Measurements from ENCODE around the gene ZNF575.
A peak's percentile ranks its signal among the peaks of the same experiment; 100 is the strongest.

Gene ZNF575

GRCh38 chr19:43564800-43565199, 31.8 kb downstream of the ZNF575 start:
- Histone ChIP-seq H3K36me3 (ENCODE audit: control insufficient read depth in 5 of 5, insufficient read depth in 5 of 5, low read length in 5 of 5) (peaks cover 0 to 29% (median 16%) of the 10 kb centered on the region in 5 donors), H3K27me3 (ENCODE audit: control insufficient read depth in 5 of 5, insufficient read depth in 4 of 5, low read length in 5 of 5) (no peaks in the 10 kb centered on the region), H3K4me3 (ENCODE audit: low read depth in 1 of 5, low read length in 5 of 5) (no peak overlapping the region), H3K9ac (ENCODE audit: low read length in 5 of 5) (no peak overlapping the region), H3K4me1 (ENCODE audit: control insufficient read depth in 5 of 5, insufficient read depth in 5 of 5, low read length in 5 of 5) (peaks cover 0 to 20% (median 3%) of the 10 kb centered on the region in 5 donors), H3K9me3 (ENCODE audit: control insufficient read depth in 5 of 5, low read length in 5 of 5) (no peaks in the 10 kb centered on the region), H3K27ac (ENCODE audit: low read depth, low read length) (no peak overlapping the region)

GRCh38 chr19:43569657-43570056, 36.7 kb downstream of the ZNF575 start:
- peaks cover 2 to 11% (median 5%) of the 10 kb centered on the region in 5 donors for H3K4me1 ChIP-seq (ENCODE audit: control insufficient read depth in 5 of 5, insufficient read depth in 5 of 5, low read length in 5 of 5)
- H3K27ac ChIP-seq (ENCODE audit: low read depth, low read length): no peak overlapping the region

GRCh38 chr19:43570174-43570791, 37.3 kb downstream of the ZNF575 start:
- Histone ChIP-seq H3K27ac (ENCODE audit: low read depth, low read length) (no peak overlapping the region), H3K36me3 (ENCODE audit: control insufficient read depth in 5 of 5, insufficient read depth in 5 of 5, low read length in 5 of 5) (peaks cover 2 to 17% (median 9%) of the 10 kb centered on the region in 5 donors), H3K9ac (ENCODE audit: low read length in 5 of 5) (no peak overlapping the region), H3K9me3 (ENCODE audit: control insufficient read depth in 5 of 5, low read length in 5 of 5) (no peaks in the 10 kb centered on the region), H3K27me3 (ENCODE audit: control insufficient read depth in 5 of 5, insufficient read depth in 4 of 5, low read length in 5 of 5) (no peaks in the 10 kb centered on the region), H3K4me3 (ENCODE audit: low read depth in 1 of 5, low read length in 5 of 5) (no peak overlapping the region), H3K4me1 (ENCODE audit: control insufficient read depth in 5 of 5, insufficient read depth in 5 of 5, low read length in 5 of 5) (peaks cover 5 to 15% (median 11%) of the 10 kb centered on the region in 5 donors)

More at GRCh38 chr19:43569657-43570056, 36.7 kb downstream of the ZNF575 start:
- H3K4me3 ChIP-seq (ENCODE audit: low read depth in 1 of 5, low read length in 5 of 5): no peak overlapping the region
- H3K27me3 ChIP-seq (ENCODE audit: control insufficient read depth in 5 of 5, insufficient read depth in 4 of 5, low read length in 5 of 5): no peaks in the 10 kb centered on the region
- H3K36me3 ChIP-seq (ENCODE audit: control insufficient read depth in 5 of 5, insufficient read depth in 5 of 5, low read length in 5 of 5): peaks cover 2 to 17% (median 9%) of the 10 kb centered on the region in 5 donors
- H3K9me3 ChIP-seq (ENCODE audit: control insufficient read depth in 5 of 5, low read length in 5 of 5): no peaks in the 10 kb centered on the region
- H3K9ac ChIP-seq (ENCODE audit: low read length in 5 of 5): no peak overlapping the region

- Histone ChIP-seq H3K4me3 (ENCODE audit: low read depth in 1 of 5, low read length in 5 of 5) (no peak overlapping the region), H3K36me3 (ENCODE audit: control insufficient read depth in 5 of 5, insufficient read depth in 5 of 5, low read length in 5 of 5) (peaks cover 2 to 17% (median 9%) of the 10 kb centered on the region in 5 donors), H3K27me3 (ENCODE audit: control insufficient read depth in 5 of 5, insufficient read depth in 4 of 5, low read length in 5 of 5) (no peaks in the 10 kb centered on the region), H3K27ac (ENCODE audit: low read depth, low read length) (no peak overlapping the region), H3K4me1 (ENCODE audit: control insufficient read depth in 5 of 5, insufficient read depth in 5 of 5, low read length in 5 of 5) (peaks cover 5 to 22% (median 17%) of the 10 kb centered on the region in 5 donors), H3K9me3 (ENCODE audit: control insufficient read depth in 5 of 5, low read length in 5 of 5) (no peaks in the 10 kb centered on the region), H3K9ac (ENCODE audit: low read length in 5 of 5) (peak overlapping the region in 2 of 5 donors; percentile 8 to 17)
Observed at GRCh38 chr19:43572171-43572588, 39.2 kb downstream of the ZNF575 start.

- H3K4me3 ChIP-seq (ENCODE audit: low read depth in 1 of 5, low read length in 5 of 5): peak overlapping the region; percentile 81 to 95 (median 89)
- peaks cover 5 to 22% (median 17%) of the 10 kb centered on the region in 5 donors for H3K4me1 ChIP-seq (ENCODE audit: control insufficient read depth in 5 of 5, insufficient read depth in 5 of 5, low read length in 5 of 5)
- no peaks in the 10 kb centered on the region for H3K27me3 ChIP-seq (ENCODE audit: control insufficient read depth in 5 of 5, insufficient read depth in 4 of 5, low read length in 5 of 5)
- no peaks in the 10 kb centered on the region for H3K9me3 ChIP-seq (ENCODE audit: control insufficient read depth in 5 of 5, low read length in 5 of 5)
- peaks cover 2 to 17% (median 9%) of the 10 kb centered on the region in 5 donors for H3K36me3 ChIP-seq (ENCODE audit: control insufficient read depth in 5 of 5, insufficient read depth in 5 of 5, low read length in 5 of 5)
- peak overlapping the region; percentile 84 for H3K27ac ChIP-seq (ENCODE audit: low read depth, low read length)
- peak overlapping the region; percentile 89 to 96 (median 93) for H3K9ac ChIP-seq (ENCODE audit: low read length in 5 of 5)
Observed at GRCh38 chr19:43574424-43575155, 41.6 kb downstream of the ZNF575 start.

GRCh38 chr19:43575156-43575950, 42.4 kb downstream of the ZNF575 start, which contains the start of the genes PINLYP and XRCC1:
Gene PINLYP, plus strand, starts transcription at chr19:43575801. Its CDS starts 1,391 bp downstream, at chr19:43577192.
Gene XRCC1, minus strand, starts transcription at chr19:43575527. Its CDS starts 69 bp downstream, at chr19:43575458.
- peak within 1 kb of the TSS; percentile 89 to 96 (median 93) for H3K9ac ChIP-seq (ENCODE audit: low read length in 5 of 5)
- H3K4me3 ChIP-seq (ENCODE audit: low read depth in 1 of 5, low read length in 5 of 5): peak within 1 kb of the TSS; percentile 81 to 95 (median 89)
- H3K27ac ChIP-seq (ENCODE audit: low read depth, low read length): peak within 1 kb of the TSS; percentile 84
- peaks cover 5 to 29% (median 23%) of the 10 kb centered on the region in 5 donors for H3K4me1 ChIP-seq (ENCODE audit: control insufficient read depth in 5 of 5, insufficient read depth in 5 of 5, low read length in 5 of 5)
- H3K36me3 ChIP-seq (ENCODE audit: control insufficient read depth in 5 of 5, insufficient read depth in 5 of 5, low read length in 5 of 5): peaks cover 2 to 14% (median 6%) of the 10 kb centered on the region in 5 donors
- H3K27me3 ChIP-seq (ENCODE audit: control insufficient read depth in 5 of 5, insufficient read depth in 4 of 5, low read length in 5 of 5): no peaks in the 10 kb centered on the region
- no peaks in the 10 kb centered on the region for H3K9me3 ChIP-seq (ENCODE audit: control insufficient read depth in 5 of 5, low read length in 5 of 5)

GRCh38 chr19:43575955-43576878, 43.2 kb downstream of the ZNF575 start:
- Histone ChIP-seq H3K9ac (ENCODE audit: low read length in 5 of 5) (no peak overlapping the region), H3K36me3 (ENCODE audit: control insufficient read depth in 5 of 5, insufficient read depth in 5 of 5, low read length in 5 of 5) (peaks cover 2 to 8% (median 6%) of the 10 kb centered on the region in 5 donors), H3K27ac (ENCODE audit: low read depth, low read length) (no peak overlapping the region), H3K9me3 (ENCODE audit: control insufficient read depth in 5 of 5, low read length in 5 of 5) (no peaks in the 10 kb centered on the region), H3K4me1 (ENCODE audit: control insufficient read depth in 5 of 5, insufficient read depth in 5 of 5, low read length in 5 of 5) (peaks cover 5 to 36% (median 30%) of the 10 kb centered on the region in 5 donors), H3K27me3 (ENCODE audit: control insufficient read depth in 5 of 5, insufficient read depth in 4 of 5, low read length in 5 of 5) (no peaks in the 10 kb centered on the region), H3K4me3 (ENCODE audit: low read depth in 1 of 5, low read length in 5 of 5) (peak overlapping the region; percentile 39 to 95 (median 88))

GRCh38 chr19:43578787-43579186, 45.8 kb downstream of the ZNF575 start:
- no peak overlapping the region for H3K9ac ChIP-seq (ENCODE audit: low read length in 5 of 5)
- H3K4me1 ChIP-seq (ENCODE audit: control insufficient read depth in 5 of 5, insufficient read depth in 5 of 5, low read length in 5 of 5): peaks cover 5 to 37% (median 34%) of the 10 kb centered on the region in 5 donors
- H3K4me3 ChIP-seq (ENCODE audit: low read depth in 1 of 5, low read length in 5 of 5): no peak overlapping the region
- no peaks in the 10 kb centered on the region for H3K27me3 ChIP-seq (ENCODE audit: control insufficient read depth in 5 of 5, insufficient read depth in 4 of 5, low read length in 5 of 5)
- no peaks in the 10 kb centered on the region for H3K9me3 ChIP-seq (ENCODE audit: control insufficient read depth in 5 of 5, low read length in 5 of 5)
- H3K36me3 ChIP-seq (ENCODE audit: control insufficient read depth in 5 of 5, insufficient read depth in 5 of 5, low read length in 5 of 5): no peaks in the 10 kb centered on the region
- H3K27ac ChIP-seq (ENCODE audit: low read depth, low read length): no peak overlapping the region

- Histone ChIP-seq H3K36me3 (ENCODE audit: control insufficient read depth in 5 of 5, insufficient read depth in 5 of 5, low read length in 5 of 5) (peaks cover 0 to 7% (median 2%) of the 10 kb centered on the region in 5 donors), H3K9me3 (ENCODE audit: control insufficient read depth in 5 of 5, low read length in 5 of 5) (no peaks in the 10 kb centered on the region), H3K27me3 (ENCODE audit: control insufficient read depth in 5 of 5, insufficient read depth in 4 of 5, low read length in 5 of 5) (no peaks in the 10 kb centered on the region), H3K4me3 (ENCODE audit: low read depth in 1 of 5, low read length in 5 of 5) (peak overlapping the region in 4 of 5 donors; percentile 64 to 77 (median 66)), H3K4me1 (ENCODE audit: control insufficient read depth in 5 of 5, insufficient read depth in 5 of 5, low read length in 5 of 5) (peaks cover 0 to 21% (median 17%) of the 10 kb centered on the region in 5 donors), H3K27ac (ENCODE audit: low read depth, low read length) (no peak overlapping the region), H3K9ac (ENCODE audit: low read length in 5 of 5) (peak overlapping the region in 3 of 5 donors; percentile 1 to 53 (median 26))
Observed at GRCh38 chr19:43581467-43581866, 48.5 kb downstream of the ZNF575 start.
